HEK293 (cell line): ENCODE measurements around the gene PCMT1.

ENCODE experiments used
- CTCF ChIA-PET: fragments of 350-600 bp; formaldehyde crosslinking; extraction: SDS; loops from one replicate; lab custom pipeline; 2021; ENCODE audit warnings: antibody characterized with exemption; lab: Yijun Ruan, JAX
- POLR2A ChIA-PET: fragments of 300-600 bp; formaldehyde crosslinking; extraction: SDS; loops from one replicate; lab custom pipeline; 2020; ENCODE audit warnings: antibody characterized with exemption, inconsistent platforms; lab: Yijun Ruan, JAX
- H3K27ac ChIP-seq: fragments of 200-500 bp; sonication (Bioruptor generic); 2 replicates; pipeline ENCODE4 v1.5.1; 2014; ENCODE audit warnings: low read depth, low read length, control low read depth, inconsistent platforms; ENCODE audit errors: extremely low read depth
- H3K36me3 ChIP-seq, 2 experiments: fragments of 200-500 bp in 1 of 2; sonication (Bioruptor generic) in 1 of 2; 1 replicate in 1 of 2; 2 replicates in 1 of 2; pipeline ENCODE4 v1.5.1; 2014 to 2017; ENCODE audit warnings: inconsistent platforms in 2 of 2, low read length in 2 of 2; ENCODE audit not compliant: control insufficient read depth in 2 of 2, insufficient read depth in 1 of 2
- H3K4me1 ChIP-seq: fragments of 200-500 bp; sonication (Bioruptor generic); 2 replicates; pipeline ENCODE4 v1.5.1; 2014; ENCODE audit warnings: mild to moderate bottlenecking, low read length, inconsistent platforms; ENCODE audit not compliant: control insufficient read depth, insufficient read depth
- H3K4me3 ChIP-seq: 2 replicates; pipeline ENCODE4 v1.5.1; 2011; ENCODE audit warnings: low read depth, mild to moderate bottlenecking, control low read depth, low read length, moderate library complexity
- H3K9me3 ChIP-seq: fragments of 200-500 bp; sonication (Bioruptor generic); 2 replicates; pipeline ENCODE4 v1.5.1; 2014; ENCODE audit warnings: low read depth, low read length, inconsistent platforms; ENCODE audit not compliant: control insufficient read depth, insufficient read depth
- GLIS1 ChIP-seq: fragments of 450-650 bp; formaldehyde crosslinking; IDR thresholded peaks from 2 replicates; pipeline ENCODE4 v1.5.1; 2016; ENCODE audit warnings: missing biosample characterization, missing genetic modification characterization
- INSM2 ChIP-seq: fragments of 450-650 bp; formaldehyde crosslinking; IDR thresholded peaks from 2 replicates; pipeline ENCODE4 v1.5.1; 2016; ENCODE audit warnings: missing biosample characterization, missing genetic modification characterization
- OVOL3 ChIP-seq: fragments of 450-650 bp; formaldehyde crosslinking; IDR thresholded peaks from 2 replicates; pipeline ENCODE4 v1.5.1; 2016; ENCODE audit warnings: missing biosample characterization, missing genetic modification characterization
- ZBTB17 ChIP-seq: fragments of 450-650 bp; formaldehyde crosslinking; IDR thresholded peaks from 2 replicates; pipeline ENCODE4 v1.5.1; 2016; ENCODE audit warnings: missing biosample characterization, missing genetic modification characterization
- ZBTB6 ChIP-seq: fragments of 450-650 bp; formaldehyde crosslinking; IDR thresholded peaks from 2 replicates; pipeline ENCODE4 v1.5.1; 2017; ENCODE audit warnings: missing biosample characterization, missing genetic modification characterization
- ZNF221 ChIP-seq: fragments of 450-650 bp; formaldehyde crosslinking; IDR thresholded peaks from 2 replicates; pipeline ENCODE4 v1.5.1; 2017; ENCODE audit warnings: missing biosample characterization, missing genetic modification characterization, borderline replicate concordance
- ZNF223 ChIP-seq: fragments of 450-650 bp; formaldehyde crosslinking; IDR thresholded peaks from 2 replicates; pipeline ENCODE4 v1.5.1; 2016; ENCODE audit warnings: missing biosample characterization, missing genetic modification characterization
- ZNF239 ChIP-seq: fragments of 450-650 bp; formaldehyde crosslinking; IDR thresholded peaks from 2 replicates; pipeline ENCODE4 v1.5.1; 2016; ENCODE audit warnings: missing biosample characterization, missing genetic modification characterization
- ZNF280D ChIP-seq: fragments of 450-650 bp; formaldehyde crosslinking; IDR thresholded peaks from 2 replicates; pipeline ENCODE4 v1.5.1; 2016; ENCODE audit warnings: missing biosample characterization, missing genetic modification characterization
- ZNF302 ChIP-seq: fragments of 450-650 bp; formaldehyde crosslinking; IDR thresholded peaks from 2 replicates; pipeline ENCODE4 v1.5.1; 2016; ENCODE audit warnings: missing biosample characterization, missing genetic modification characterization, low read depth
- ZNF48 ChIP-seq: fragments of 450-650 bp; formaldehyde crosslinking; IDR thresholded peaks from 2 replicates; pipeline ENCODE4 v1.5.1; 2016; ENCODE audit warnings: missing biosample characterization, missing genetic modification characterization
- ZNF510 ChIP-seq: fragments of 450-650 bp; formaldehyde crosslinking; IDR thresholded peaks from 2 replicates; pipeline ENCODE4 v1.5.1; 2018; ENCODE audit warnings: mild to moderate bottlenecking, missing genetic modification characterization, missing biosample characterization; ENCODE audit not compliant: insufficient replicate concordance
- ZNF558 ChIP-seq: fragments of 450-650 bp; formaldehyde crosslinking; IDR thresholded peaks from 2 replicates; pipeline ENCODE4 v1.5.1; 2016; ENCODE audit warnings: missing biosample characterization, missing genetic modification characterization
- ZNF560 ChIP-seq: fragments of 450-650 bp; formaldehyde crosslinking; IDR thresholded peaks from 2 replicates; pipeline ENCODE4 v1.5.1; 2017; ENCODE audit warnings: missing biosample characterization, missing genetic modification characterization, borderline replicate concordance
- ZNF621 ChIP-seq: fragments of 450-650 bp; formaldehyde crosslinking; IDR thresholded peaks from 2 replicates; pipeline ENCODE4 v1.5.1; 2017; ENCODE audit warnings: missing biosample characterization, missing genetic modification characterization
- ZNF704 ChIP-seq: fragments of 450-650 bp; formaldehyde crosslinking; IDR thresholded peaks from 2 replicates; pipeline ENCODE4 v1.5.1; 2016; ENCODE audit warnings: missing biosample characterization, missing genetic modification characterization
- ZNF776 ChIP-seq: fragments of 450-650 bp; formaldehyde crosslinking; IDR thresholded peaks from 2 replicates; pipeline ENCODE4 v1.5.0; 2017; ENCODE audit warnings: missing biosample characterization, missing genetic modification characterization, borderline replicate concordance

PCMT1 gene

GRCh38 chr6:149725785-149726184 is 23.8 kb upstream of the PCMT1 start:
- H3K36me3 ChIP-seq, result peaks cover 42 to 75% of the 10 kb centered on the region in 2 experiments

More at GRCh38 chr6:149725785-149726184, 23.8 kb upstream of the PCMT1 start:
- ChIA-PET CTCF (interaction anchor here (0.9 to 1.0 kb wide), 2 partner anchors 27 to 111 kb away, joined by 3 read pairs; no protein-coding TSS in a partner anchor), POLR2A (interaction anchor here (0.6 to 1.6 kb wide), 2 partner anchors 8 to 122 kb away, joined by 3 to 8 read pairs; partner anchors contain the start of gene LATS1)
- Histone ChIP-seq H3K27ac (no peak overlapping the region), H3K4me3 (no peak overlapping the region), H3K9me3 (no peaks in the 10 kb centered on the region), H3K4me1 (no peaks in the 10 kb centered on the region)
- TF ChIP-seq ZNF221 (tag by site-specific recombination) (no peak), ZNF621 (tag by site-specific recombination) (no peak), ZNF510 (tag by site-specific recombination) (no peak), ZNF223 (tag by site-specific recombination) (no peak), ZNF302 (tag by site-specific recombination) (no peak), ZBTB6 (tag by site-specific recombination) (no peak), ZNF776 (no peak), ZNF704 (tag by site-specific recombination) (no peak), ZNF558 (tag by site-specific recombination) (no peak), ZNF280D (tag by site-specific recombination) (no peak), GLIS1 (tag by site-specific recombination) (no peak), INSM2 (tag by site-specific recombination) (no peak), ZNF560 (no peak), ZNF239 (tag by site-specific recombination) (no peak), OVOL3 (tag by site-specific recombination) (no peak), ZNF48 (no peak), ZBTB17 (no peak)
- TF ChIP-seq, all 188 proteins: peak for 0
